NCI-H1436 treated with DMSO at 0.1 percent for 48 hours (cell line): Measurements from ENCODE around the gene MPPED1.

ENCODE experiments used
- DNase-seq: peaks from one replicate; lab custom pipeline; 2025; lab: John Stamatoyannopoulos, UW

The MPPED1 gene

DNA sequence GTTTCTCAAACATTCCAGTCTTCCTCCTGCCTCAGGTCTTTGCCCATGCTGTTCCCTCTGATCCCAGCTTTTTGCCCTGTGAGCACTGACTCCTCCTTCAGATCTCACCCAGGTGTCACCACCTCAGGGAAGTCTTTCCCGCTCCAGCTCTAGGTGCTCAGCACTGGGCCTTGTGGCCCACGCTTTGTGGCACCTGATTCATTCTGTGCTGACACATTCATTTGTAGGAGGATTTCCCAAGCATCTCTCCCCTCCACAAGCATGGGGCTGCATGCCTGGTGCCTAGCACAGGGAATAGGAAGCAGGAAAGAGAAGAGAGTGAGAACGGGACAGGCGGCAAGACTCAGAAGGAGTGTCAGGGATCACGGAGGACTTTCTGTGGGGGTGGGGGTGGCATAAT, 17.6 kb downstream of the MPPED1 start:
- DNase-seq: no peak

DNA sequence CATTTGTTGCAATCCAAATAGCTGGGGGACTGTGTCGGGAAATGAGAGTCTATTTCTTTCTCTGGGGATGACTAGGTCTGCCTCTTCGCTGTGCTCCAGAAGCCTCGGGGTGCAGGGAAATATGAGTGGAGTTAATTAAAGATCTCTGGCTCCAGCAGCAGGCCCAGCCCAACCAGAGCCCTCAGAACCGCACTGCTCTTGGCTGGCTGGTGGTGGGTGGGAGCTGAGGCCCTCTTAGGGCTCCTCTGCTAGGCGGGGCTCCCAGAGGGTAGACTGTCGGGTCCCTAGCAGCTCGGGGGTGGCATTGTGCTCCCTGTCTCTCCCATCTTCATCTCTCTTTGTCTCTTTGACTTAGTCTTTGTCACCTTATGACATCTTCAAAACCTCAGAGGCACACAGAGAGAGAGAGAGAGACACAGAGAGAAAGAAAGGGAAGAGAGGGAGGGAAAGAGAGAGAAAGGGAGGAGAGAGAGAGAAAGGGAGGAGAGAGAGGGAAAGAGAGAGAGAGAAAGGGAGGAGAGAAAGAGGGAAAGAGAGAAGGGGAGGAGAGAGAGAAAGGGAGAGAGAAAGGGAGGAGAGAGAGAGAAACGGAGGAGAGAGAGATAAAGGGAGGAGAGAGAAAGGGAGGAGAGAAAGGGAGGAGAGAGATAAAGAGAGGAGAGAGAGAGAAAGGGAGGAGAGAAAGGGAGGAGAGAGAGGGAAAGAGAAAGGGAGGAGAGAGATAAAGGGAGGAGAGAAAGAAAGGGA, 20.2 kb downstream of the MPPED1 start:
- DNase-seq: no peak

DNA sequence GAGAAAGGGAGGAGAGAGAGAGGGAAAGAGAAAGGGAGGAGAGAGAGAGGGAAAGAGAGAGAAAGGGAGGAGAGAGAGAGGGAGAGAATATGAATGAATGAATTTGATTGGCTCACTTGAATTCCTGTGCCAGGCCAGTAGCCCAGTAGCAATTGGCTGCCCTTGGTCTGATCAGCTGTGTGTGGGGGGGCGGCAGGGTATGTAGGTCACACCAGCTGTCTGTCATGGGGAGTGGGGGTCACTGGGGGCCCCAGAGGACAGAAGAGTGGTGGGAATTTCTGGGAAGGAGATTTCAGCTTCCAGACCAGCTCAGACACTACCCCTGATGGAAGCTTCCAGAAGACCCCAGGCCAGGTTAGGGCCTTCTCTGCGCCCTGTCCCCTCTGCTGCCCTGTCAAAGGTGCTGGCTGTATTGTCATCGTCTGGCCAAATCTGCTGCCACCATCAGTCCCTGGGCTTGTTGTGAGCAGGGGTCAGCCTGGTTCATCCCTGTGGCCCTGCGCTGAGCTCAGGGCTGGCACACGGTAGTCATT, 21.1 kb downstream of the MPPED1 start:
- DNase-seq: no peak

DNA sequence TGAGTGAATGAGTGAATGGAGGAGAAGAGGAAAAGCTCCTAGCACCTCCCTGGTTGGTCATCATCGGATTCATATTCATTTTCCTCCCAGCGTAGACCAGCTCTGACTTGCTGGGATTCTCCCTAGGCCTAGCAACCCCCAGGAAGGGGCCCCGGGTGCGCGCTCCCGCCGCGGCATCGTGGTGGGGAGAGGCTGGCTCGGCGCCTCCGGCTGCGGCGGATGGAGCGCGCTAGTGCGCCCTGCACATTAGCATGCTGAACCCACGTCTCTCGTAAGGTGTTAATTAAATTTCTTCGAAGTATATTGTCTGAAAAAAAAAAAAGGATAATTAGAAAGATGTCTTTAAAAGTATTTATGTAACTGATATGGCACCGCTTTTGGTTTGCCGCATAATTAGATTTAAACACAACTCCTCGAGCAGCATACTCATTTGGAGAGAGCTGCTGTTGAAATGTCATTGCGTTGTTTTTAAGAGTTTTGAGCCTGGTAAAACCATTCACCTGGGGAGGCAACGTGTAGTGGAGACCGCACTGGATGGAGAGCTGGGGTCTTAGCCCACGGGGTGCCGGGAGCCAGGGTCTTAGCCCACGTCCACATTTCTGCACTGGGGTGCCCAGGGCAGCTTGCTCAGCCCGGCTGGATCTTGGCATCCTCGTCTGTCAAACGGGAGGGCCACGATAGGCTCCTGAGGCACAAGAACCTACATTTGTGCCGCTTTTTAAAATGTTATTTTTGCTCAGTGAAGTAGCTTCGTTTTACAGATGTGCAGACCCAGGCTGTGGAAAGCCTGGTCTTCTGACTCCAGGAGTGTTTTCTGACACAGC, 21.8 kb downstream of the MPPED1 start:
- DNase-seq: no peak

DNA sequence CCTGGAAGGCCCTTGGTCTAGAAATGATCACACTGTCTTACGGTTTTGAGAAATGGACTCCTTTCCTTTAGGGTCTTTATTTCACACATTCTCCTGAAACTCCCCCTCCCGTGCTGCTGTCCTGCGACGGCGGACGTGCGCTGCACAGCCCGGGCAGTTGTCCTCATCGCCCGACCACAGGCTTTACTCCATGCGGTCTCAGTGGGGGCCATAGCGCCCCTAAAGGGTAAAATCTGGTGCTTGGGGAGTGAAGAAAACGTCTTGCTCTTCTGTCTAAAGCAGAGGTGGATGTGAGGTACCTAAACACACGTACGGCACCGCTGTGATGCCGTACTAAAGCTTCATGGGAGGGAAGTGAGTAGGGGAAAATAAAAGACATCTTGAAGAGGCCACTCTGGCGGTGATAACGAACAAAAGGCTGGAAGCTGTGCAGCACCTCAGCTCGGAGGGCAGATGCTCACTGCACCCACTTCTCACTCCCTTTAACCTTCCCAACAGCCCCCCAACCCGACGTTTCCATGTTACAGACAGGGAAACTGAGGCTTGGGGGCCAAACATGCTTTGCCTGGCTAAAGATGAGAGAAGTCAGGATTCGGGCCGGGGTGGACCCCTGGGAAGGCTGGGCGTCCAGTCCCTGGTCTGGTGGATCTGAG, 22.6 kb downstream of the MPPED1 start:
- no peak for DNase-seq

DNA sequence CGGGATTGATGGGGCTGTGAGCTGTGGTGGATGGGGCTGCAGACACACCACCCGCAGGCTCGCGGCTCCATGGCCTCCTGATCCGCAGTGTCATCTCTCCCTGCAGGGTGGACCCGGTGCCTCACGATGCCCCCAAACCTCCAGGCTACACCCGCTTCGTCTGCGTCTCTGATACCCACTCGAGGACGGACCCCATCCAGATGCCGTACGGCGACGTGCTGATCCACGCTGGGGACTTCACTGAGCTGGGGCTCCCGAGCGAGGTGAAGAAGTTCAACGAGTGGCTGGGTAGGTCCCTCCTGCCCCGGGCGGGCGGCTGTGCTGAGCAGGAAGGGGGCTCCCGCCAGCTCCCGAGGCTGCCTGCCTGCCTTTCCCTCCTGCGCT, 23.1 kb downstream of the MPPED1 start:
- no peak for DNase-seq

DNA sequence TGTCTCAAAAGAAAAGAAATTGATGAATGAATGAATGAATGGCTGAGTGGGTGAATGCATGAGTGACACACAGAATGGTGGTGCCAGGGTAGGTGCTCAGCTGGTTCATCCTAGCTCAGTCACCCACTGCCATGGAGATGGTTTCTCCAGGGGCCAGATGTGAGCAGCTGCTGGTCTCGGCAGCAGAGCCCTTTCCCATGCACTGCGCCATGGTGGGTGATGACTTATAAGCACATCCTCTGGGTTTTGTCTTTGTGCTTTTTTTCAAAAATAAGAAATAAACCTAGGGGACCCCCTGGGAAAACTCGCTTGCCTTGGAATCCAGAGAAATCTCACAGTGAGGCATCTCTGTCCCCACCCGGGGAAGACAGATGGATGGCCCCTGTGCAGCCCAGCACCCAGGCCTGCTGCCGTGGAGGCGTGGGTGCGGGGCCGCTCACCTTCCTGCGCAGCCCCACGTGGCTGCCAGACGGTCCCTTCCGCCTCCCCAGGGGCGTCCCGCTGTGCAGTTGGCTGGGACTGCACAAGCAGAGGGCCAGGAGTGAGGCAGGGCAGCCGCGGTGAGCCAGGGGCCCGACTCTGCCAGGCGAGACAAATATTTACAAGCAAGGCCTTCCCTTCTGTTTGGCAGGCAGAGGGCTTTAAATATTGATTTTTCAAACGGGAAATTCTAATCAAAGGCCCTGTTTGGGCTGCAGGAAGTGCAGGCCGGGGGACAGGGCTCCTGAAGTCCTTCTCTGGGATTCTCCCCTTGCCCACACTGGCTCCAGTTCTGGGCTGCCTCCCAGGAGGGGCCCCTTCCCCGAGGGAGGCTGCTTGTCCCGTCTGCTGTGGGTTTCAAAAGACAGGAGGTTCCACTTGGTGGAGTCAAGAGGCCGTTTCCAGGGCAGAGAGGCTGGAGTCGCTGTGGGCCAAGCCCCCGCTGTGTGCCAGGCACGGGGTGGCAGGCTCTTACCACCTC, 24.3 kb downstream of the MPPED1 start:
- no peak for DNase-seq

DNA sequence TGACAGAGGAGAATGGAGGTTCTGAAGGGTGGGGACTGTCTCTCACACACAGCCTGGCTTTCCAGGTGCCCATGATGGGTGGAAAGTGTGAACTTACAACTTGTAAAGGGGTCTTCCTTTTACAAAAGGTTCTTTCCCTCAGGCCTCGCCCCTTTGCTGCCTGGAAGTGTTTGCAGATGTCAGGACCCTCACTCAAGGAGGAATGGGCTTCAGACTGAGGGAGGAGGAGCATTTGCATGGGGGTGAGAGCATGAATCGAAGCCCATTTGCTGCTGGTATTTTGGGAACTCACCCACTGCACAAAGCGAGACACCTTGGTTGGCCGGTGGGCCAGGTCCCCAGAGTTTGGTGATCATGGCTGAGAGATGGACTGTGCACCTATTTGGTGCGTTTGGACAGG, 25.1 kb downstream of the MPPED1 start:
- DNase-seq: no peak

DNA sequence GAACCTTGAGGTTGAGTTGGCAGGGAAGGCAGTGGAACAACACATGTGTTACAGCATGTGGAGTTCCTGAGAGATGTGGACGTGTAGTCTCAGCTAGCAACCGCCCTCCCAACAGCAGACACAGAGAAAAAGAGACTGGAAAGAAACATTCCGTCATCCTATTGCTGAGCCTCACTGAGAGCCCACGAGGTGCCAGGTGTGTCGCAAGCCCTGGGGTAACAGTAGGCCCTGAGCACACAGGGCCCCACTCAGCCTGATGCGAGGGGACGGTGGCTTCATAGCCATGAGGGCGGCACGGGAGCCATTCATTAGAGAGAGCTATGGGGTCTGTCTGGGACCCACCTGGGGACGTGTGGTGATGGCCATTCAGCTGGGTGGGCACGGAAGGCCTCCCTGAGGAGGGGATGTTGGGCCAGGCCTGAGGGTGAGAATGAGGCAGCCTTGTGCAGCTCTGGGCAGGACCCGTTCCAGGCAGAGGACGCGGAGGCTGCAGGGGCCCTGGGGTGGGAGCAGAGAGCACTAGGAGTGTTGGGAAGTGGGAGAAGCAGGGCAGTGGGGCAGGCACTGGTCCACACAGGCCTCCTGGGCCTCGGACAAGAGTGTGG, 26.2 kb downstream of the MPPED1 start:
- DNase-seq: no peak

DNA sequence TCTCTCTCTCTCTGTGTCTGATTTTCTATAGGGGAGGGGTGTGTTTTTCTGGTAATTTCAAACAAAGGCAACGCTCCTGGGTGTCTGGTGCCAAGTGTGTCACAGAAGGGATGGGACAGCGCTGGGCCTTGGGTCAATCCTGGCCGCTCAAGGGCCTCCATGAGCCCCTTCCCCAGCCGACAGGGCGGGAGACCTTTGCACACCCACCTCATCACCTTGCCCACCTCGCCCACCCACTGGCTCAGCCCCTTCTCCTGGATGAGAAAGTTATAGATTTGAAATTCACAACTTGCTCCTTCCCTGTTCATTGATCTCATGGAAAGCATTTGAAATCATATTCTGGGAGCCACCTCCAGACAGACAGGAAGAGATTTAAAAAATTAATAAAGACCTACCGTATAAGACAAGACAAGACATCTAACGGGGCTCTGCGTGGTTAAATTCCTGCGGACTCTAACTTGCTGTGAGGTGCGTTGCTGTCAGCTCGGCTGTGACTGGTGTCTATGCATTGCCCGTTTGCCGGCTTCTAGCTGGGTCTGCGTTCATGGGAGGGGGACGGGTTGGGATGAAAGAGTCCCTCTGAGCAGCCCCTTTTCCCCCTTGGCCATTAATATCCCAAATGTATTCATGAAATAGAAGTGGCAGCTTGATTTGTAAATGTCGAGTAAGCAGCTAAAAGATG, 27.0 kb downstream of the MPPED1 start:
- DNase-seq: no peak

DNA sequence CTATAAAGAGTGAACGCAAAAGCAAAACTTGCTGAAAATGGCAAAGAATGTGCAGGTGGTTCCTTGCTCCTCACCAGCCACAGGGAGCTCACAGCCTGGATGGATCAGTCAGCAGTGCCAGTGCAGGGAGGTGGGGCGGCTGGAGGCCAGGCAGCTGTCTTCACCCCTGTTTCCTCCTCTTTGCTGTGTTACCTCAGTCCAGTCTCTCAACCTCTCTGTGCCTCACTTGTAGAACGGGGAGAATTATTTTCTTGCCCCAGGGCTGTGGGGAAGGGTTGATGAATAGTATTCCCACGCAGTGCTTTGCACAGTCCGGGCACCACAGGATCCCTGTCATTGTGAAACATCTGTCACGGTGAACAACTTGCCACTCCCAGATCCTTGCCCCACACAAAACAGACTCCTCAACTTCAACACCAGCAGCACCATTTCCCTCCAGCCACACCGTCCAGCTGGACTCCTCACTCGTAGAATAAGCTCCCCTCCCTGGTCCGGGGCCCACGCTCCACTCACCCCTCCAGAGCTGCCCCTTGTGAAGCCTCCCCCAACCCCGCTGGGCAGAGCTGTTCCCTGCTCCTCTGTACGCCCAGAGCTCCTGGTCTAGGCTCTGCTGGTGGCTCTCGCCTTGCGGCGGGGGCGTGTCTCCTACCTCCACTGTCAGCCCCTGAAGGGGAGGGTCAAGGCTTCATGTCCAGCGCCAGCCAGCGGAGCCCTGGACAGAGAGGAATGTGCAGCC, 27.7 kb downstream of the MPPED1 start:
- DNase-seq: no peak

DNA sequence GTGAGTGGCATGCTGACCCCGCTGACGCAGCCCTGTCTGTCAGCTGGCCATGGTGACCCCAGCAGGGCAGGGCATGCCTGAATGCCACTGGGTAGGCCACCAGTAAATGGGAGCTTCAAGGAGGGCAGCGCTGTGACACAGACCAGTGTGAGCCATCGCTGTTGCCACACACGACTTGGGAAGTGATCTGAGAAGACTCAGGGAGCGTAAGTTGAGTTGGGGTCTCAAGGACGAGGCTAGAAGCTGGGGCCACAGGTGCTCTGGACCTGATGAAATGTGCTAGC, 28.2 kb downstream of the MPPED1 start:
- DNase-seq: no peak

DNA sequence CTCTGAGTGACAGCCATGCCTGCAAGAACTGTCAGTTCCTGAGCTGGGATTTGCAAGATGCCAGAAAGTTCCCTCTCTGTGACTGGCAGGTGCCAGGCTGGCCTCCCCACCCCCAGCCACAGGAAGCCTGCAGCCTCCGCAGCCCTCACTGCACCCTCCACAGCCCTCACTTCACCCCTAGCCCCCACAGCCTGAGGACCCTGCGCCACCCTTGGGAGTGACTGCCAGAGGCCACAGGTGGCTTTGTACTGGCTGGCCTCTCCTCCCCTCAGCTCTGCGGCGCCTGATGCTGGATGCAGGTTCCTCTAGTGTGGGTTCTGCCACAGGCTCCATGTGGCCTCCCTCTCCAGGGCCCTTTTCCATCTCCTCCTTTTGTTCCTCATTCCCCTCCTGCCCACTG, 28.7 kb downstream of the MPPED1 start:
- no peak for DNase-seq

DNA sequence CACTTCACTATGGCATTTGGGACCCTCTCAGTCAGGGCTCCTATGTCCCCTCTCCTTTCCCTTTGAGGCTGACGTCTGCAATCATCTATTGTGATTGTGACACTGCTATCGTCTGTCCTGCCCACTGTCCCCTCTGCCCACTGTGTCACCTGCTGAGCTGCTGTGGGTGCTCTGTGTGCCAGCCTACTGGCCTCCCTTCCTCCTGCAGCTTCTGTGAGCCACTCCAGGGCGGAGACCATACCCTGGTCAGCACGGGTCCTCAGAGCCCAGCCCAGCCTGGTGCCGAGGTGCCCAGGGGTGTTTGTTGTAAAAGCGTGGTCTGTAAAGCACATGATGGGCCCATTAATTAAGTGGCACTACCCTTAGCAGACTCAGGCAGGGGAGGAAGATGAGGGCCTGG, 29.4 kb downstream of the MPPED1 start:
- DNase-seq: no peak

DNA sequence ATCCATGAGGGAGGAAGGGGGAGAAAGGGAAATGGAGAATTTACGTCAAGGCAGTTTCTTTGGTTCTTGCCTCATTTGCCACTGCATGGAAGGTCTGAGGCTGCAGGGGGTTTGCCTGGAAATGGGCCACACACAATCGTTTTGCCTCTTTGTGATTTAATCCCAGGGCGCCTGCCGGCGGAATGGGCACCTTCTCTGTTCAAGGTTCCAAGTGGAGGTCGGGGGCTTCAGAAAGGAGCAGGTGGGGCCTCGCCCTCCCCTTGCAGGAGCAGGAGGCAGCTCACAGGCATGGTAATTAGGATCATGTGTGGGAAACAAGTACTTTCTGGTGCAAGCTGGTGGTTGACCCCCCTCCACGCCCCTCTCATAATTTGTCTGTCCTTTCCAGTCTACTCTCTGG, 29.9 kb downstream of the MPPED1 start:
- no peak for DNase-seq

DNA sequence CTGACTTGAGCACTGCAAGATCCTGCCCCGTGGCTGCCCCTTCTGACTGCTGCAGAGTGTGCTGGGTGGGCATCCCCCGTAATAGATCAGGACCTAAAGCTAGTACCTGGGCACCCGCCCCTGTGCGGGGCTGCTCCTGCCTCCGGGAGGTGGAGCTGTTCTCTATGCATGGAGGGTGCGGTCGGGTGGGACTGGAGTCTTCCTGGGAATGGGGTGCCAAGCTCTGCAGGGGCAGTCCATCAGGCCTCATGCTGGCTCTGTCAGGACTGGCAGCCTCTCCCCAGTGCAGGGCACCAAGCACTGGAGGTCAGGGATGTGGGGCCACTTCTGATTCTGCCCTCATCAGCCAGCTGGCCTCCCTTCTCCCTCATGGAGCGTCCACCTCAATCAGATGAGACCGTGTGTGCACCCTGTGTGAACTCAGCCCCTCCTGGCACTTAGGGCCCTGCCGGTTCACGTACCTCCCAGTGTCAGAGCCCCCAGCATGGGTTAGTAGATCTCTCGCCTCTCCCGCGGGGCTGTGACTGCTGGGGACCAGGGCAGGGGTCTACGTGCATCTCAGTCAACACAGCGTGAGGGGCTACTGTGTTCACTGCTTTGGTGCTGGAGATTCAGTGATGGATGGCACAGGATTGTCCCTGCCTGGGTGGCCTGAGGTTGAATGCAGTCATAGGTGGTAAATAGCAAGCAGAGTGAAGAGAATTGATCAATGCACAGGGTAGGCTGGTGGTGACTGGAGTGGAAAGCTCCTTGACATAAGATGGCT, 30.8 kb downstream of the MPPED1 start:
- DNase-seq: no peak

DNA sequence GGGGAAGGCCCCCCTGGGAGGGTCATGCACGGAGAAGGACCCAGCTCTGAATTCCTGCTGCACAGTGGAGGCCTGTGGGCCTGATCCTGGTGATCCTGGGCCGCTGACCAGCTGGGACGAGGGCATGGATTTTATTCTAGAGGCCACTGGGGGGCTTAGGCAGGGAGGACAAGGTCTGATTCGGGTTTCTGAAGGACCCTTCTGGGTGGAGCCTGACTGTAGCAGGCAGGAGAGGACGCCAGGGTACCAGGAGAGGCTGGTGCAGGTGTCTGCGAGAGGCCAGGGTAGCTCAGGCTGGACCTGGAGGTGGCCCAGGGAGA, 31.3 kb downstream of the MPPED1 start:
- DNase-seq: no peak

DNA sequence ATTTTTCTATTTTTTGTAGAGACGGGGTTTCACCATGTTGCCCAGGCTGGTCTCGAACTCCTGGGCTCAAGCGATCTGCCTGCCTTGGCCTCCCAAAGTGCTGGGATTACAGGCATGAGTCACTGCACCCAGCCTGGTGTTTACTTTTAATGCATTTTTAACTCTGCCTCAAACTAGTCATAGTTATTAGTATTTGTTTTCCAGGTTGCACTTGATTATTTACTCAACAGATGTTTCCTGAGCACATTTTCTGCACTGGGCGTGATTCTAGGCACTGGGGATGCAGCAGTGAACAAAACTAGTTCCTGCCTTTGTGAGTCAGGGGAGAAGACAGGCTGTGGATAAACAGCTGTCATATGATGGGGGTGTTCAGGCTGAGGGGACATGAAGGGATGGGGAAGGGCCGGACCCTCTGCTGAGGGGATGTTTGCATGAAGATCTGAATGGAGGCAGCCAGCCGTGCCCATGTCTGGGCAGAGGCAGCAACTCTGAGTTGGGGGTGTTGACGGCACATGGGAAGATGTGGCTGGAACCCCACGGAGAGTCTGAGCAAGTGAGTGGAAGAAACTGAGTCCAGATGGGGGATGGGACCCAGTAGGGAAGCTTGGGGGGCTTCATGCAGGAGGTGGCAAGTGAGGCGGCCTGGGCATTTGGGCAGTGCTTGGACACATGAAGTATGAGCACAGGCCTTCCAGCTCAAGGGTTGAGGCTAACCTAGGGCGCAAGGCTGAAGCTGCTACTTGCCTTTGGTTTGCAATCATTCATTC, 34.4 kb downstream of the MPPED1 start:
- peak; percentile 54 for DNase-seq

DNA sequence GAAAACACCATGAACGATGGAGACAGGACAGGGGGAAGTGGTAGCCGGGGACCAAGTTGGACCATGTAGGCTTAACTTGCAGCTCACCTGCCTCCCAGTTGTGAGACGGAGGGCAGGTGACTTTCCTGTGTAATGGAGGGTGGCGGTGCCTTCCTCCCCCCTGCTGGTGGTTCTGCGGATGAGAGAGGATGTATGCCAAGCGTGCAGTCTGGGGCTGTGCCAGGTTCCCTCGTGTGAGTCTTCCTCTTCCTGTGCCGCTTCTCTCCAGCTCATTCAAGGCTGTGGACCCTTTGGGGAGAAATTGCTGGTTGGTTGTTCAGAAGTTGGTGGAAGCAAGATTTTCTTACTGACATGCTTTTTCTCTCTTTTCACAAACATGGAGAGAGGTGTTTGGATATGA, 35.1 kb downstream of the MPPED1 start:
- peak; percentile 74 for DNase-seq
